Peyer's patch (tissue), 4 donors: ENCODE data around the gene ADRA2C. TPM values are rescaled to one million over a fixed set of nuclear protein-coding genes. Genes with fewer than 3 reads are reported as not detected.

Source experiments
- DNase-seq, 3 donors: peaks; one replicate each; pipeline ENCODE4 v3.0.0-alpha.2; 2017 to 2019
- H3K27ac ChIP-seq, 4 donors: fragments of 200-600 bp; sonication (generic); one replicate each; pipeline ENCODE4 v1.5.1; 2016 to 2019
- H3K27me3 ChIP-seq, 2 donors: fragments of 200-600 bp; sonication (generic); one replicate each; pipeline ENCODE4 v1.5.1; 2019
- H3K36me3 ChIP-seq, 3 donors: fragments of 200-600 bp; sonication (generic); one replicate each; pipeline ENCODE4 v1.5.1; 2016 to 2019
- H3K4me1 ChIP-seq, 4 donors: fragments of 200-600 bp; sonication (generic); one replicate each; pipeline ENCODE4 v1.5.1; 2016 to 2019
- H3K4me3 ChIP-seq, 4 donors: fragments of 200-600 bp; sonication (generic); 1 replicate in 3 of 4; 2 replicates in 1 of 4; pipeline ENCODE4 v1.5.1; 2016 to 2019; ENCODE audit warnings: mild to moderate bottlenecking in 1 of 4
- H3K9me3 ChIP-seq, 4 donors: fragments of 200-600 bp; sonication (generic); one replicate each; pipeline ENCODE4 v1.5.1; 2016 to 2019; ENCODE audit warnings: mild to moderate bottlenecking in 1 of 4
- POLR2A ChIP-seq, 2 donors: fragments of 450-650 bp; IDR thresholded peaks; one replicate each; pipeline ENCODE4 v1.5.1; 2017; ENCODE audit warnings: antibody characterized with exemption in 2 of 2, mild to moderate bottlenecking in 2 of 2, moderate library complexity in 2 of 2
- total RNA-seq, 4 donors: library from RNA; depleted of rRNA; stranded (reverse); fragments of >200 nt; gene quantifications; one replicate each; pipeline ENCODE4 v1.1.0, GENCODE V29; 2016
- TF ChIP-seq, protein P1 (sequence below), 6 experiments: fragments of 450-650 bp in 4 of 6; fragments of 200-600 bp in 2 of 6; sonication (generic) in 1 of 6; IDR thresholded peaks; one replicate each; pipeline ENCODE4 v1.5.1; 2017 to 2019; ENCODE audit warnings: antibody characterized with exemption in 6 of 6, mild to moderate bottlenecking in 3 of 6, moderate library complexity in 1 of 6

The ADRA2C gene
- total RNA-seq, 4 donors from 2014 or later, result 0.76 to 5.0 (median 2.9) TPM

DNA sequence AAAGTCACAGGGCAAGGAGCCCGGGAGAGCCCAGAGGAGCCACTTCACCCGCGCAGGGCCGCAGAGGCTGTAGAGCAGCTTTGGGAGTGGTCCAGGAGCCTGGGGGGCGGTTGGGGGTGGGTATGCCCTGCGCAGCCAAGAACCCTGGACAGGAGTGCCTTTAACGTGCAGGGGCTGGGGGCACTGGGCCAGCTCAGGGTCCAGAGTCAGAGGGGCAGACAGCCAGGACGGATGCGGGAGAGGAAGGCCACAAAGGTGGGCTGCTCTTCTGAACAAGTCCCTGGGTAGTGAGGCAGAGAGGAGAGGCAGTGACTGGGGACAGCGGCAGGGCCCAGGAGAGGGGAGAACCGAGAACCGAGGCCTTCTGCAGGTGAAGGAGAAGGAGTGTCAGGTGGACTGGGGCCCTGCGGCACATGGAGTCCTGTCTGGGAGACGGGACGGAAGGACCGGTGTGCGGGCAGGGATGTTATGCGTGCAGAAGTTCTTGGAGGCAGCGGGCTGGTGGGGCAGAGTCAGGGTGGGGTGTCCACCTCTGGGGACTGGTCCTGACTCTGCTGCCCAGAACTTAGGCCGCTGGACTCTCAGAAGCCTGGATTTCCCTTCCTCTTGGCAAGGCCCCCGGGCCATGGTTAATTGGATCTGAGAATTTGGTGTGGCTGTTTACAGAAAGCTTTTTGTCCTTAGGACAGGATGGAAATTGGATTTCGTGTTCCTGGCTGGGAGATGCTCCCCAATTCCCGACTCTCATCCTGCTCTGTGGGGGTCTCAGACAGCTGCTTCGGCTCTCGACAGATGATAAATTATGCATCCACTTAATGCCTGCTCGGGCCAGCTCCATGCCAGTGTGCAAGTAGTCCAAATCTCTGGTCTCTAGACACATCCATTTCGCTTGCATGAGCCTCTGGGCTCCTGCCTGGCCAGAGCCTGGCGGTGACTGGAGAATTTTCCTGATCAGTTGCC lies 31.9 kb downstream of the ADRA2C start:
- Histone ChIP-seq H3K36me3 (no peaks in the 10 kb centered on the region), H3K4me3 (no peak overlapping the region), H3K9me3 (no peaks in the 10 kb centered on the region)

DNA sequence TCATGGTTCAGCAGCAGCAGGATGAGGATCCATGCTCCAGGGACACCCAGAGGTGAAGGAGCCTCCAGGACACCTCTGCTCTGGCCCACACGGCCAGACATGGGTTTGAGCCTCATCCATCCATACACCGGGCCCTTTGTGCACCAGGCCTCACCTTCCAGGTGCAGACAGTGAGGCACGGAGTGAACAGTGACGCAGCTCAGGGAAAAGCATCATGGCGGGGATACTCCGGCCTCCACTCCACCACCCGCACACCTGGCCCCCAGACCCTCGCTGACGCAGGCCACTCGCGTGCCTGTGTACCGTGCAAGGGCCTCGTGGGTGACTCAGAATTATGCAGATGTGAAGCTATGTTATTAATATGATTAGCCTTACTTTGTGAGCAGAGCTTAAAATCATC lies 33.3 kb downstream of the ADRA2C start:
- Histone ChIP-seq H3K9me3 (no peaks in the 10 kb centered on the region), H3K27me3 (no peaks in the 10 kb centered on the region), H3K36me3 (no peaks in the 10 kb centered on the region), H3K27ac (no peak overlapping the region), H3K4me1 (no peaks in the 10 kb centered on the region), H3K4me3 (no peak overlapping the region)
- DNase-seq, result no peak
- TF ChIP-seq POLR2A (IDR thresholded peaks at IDR 0.05), result no peak
- TF ChIP-seq, protein P1, sequence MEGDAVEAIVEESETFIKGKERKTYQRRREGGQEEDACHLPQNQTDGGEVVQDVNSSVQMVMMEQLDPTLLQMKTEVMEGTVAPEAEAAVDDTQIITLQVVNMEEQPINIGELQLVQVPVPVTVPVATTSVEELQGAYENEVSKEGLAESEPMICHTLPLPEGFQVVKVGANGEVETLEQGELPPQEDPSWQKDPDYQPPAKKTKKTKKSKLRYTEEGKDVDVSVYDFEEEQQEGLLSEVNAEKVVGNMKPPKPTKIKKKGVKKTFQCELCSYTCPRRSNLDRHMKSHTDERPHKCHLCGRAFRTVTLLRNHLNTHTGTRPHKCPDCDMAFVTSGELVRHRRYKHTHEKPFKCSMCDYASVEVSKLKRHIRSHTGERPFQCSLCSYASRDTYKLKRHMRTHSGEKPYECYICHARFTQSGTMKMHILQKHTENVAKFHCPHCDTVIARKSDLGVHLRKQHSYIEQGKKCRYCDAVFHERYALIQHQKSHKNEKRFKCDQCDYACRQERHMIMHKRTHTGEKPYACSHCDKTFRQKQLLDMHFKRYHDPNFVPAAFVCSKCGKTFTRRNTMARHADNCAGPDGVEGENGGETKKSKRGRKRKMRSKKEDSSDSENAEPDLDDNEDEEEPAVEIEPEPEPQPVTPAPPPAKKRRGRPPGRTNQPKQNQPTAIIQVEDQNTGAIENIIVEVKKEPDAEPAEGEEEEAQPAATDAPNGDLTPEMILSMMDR (IDR thresholded peaks at IDR 0.05), result no peak

More for the DNA sequence above, 31.9 kb downstream of the ADRA2C start:
- no peak for TF ChIP-seq POLR2A (IDR thresholded peaks at IDR 0.05)
- TF ChIP-seq, protein P1 (IDR thresholded peaks at IDR 0.05), result no peak
- H3K27me3 ChIP-seq, result no peaks in the 10 kb centered on the region
- no peaks in the 10 kb centered on the region for H3K4me1 ChIP-seq
- no peak for DNase-seq
- no peak overlapping the region for H3K27ac ChIP-seq

DNA sequence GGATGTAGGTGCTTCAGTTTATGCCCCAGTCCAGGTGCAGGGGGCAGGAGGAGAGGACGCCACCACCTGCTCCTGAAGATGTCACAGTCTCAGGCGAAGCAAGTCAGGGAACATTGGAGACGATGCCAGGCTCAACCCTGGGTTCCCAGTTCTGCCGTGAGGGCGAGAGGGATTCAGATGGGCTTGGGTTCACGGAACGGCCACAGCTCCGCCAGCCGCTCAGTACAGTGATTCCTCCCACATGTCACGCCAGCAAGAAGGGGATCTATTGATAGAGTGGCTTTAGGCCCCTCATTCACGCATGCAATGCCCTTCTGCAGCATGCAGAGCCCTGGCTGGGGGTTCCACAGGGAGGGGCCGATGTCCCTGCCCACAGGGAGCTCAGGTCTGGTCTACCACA lies 34.2 kb downstream of the ADRA2C start:
- H3K9me3 ChIP-seq, result no peaks in the 10 kb centered on the region
- no peaks in the 10 kb centered on the region for H3K36me3 ChIP-seq
- no peak overlapping the region for H3K4me3 ChIP-seq
- H3K27ac ChIP-seq, result no peak overlapping the region
- no peaks in the 10 kb centered on the region for H3K4me1 ChIP-seq
- no peak for DNase-seq
- no peak for TF ChIP-seq POLR2A (IDR thresholded peaks at IDR 0.05)
- TF ChIP-seq, protein P1 (IDR thresholded peaks at IDR 0.05), result no peak
- H3K27me3 ChIP-seq, result no peaks in the 10 kb centered on the region

DNA sequence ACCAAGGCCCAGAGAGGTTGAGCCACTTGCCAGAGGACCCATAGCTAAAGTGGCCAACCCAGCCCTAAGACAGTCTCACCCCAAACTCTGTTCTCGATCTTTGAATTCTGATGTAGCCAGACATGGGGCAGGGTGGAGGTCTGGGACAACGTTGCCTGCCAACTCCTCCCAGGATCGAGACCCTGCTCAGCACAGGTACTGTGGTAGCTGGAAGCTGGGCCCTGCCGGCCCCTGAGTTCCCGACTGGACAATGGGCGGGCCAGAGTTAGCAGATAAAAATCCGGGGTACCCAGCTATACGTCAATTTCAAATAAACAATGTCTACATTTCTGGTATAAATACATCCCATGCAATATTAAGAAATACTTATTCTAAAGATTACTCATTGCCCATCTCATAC lies 35.3 kb downstream of the ADRA2C start:
- TF ChIP-seq, protein P1 (IDR thresholded peaks at IDR 0.05), result no peak
- TF ChIP-seq POLR2A (IDR thresholded peaks at IDR 0.05), result no peak
- H3K4me1 ChIP-seq, result no peaks in the 10 kb centered on the region
- H3K4me3 ChIP-seq, result no peak overlapping the region
- no peaks in the 10 kb centered on the region for H3K9me3 ChIP-seq
- no peaks in the 10 kb centered on the region for H3K27me3 ChIP-seq
- no peaks in the 10 kb centered on the region for H3K36me3 ChIP-seq
- no peak for DNase-seq
- no peak overlapping the region for H3K27ac ChIP-seq

DNA sequence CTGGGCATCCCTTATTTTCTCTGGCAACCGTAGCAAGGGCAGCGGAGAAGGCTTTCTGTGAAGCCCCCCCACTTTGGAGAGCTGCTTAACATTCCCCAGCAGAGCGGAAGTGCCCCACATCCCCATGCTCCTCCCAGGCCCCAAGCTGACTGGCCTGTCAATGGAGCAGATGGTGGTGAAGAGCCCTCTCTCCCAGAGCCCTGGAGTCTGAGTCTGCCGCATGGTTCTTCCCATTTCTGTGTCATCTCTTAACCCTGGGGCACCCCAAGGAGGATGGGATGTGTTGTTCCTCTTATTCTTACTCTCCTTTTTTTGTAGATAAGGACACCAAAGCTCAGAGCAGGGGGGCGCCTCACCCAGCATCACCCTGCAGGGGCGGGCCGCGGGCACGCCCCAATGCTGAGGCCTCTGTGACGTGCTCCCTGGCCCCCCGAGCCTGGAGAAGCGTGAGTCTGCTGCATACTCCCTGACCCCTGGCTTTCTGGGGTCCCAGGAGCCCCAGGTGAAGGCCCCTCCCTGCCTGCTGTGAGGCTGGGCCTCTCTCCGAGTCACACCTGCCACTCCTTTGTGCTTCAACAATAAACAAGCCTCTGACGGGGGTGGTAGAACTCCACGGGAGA lies 35.9 kb downstream of the ADRA2C start:
- no peak for DNase-seq

More for the DNA sequence above, 35.9 kb downstream of the ADRA2C start:
- Histone ChIP-seq H3K4me3 (no peak overlapping the region), H3K27me3 (no peaks in the 10 kb centered on the region), H3K9me3 (no peaks in the 10 kb centered on the region), H3K27ac (no peak overlapping the region), H3K36me3 (no peaks in the 10 kb centered on the region), H3K4me1 (no peaks in the 10 kb centered on the region)
- TF ChIP-seq, protein P1 (IDR thresholded peaks at IDR 0.05), result no peak
- TF ChIP-seq POLR2A (IDR thresholded peaks at IDR 0.05), result no peak
